Skeletal muscle tissue (tissue), 5 donors: ENCODE results near the gene SLC13A5. TPM values are rescaled to one million over a fixed set of nuclear protein-coding genes. Genes with fewer than 3 reads are reported as not detected.

ENCODE experiments used
- H3K27ac ChIP-seq: one replicate; pipeline ENCODE4 v1.7.0; 2013; ENCODE audit warnings: mild to moderate bottlenecking, low read depth, low read length, inconsistent platforms
- H3K27me3 ChIP-seq, 3 donors: one replicate each; pipeline ENCODE4 v1.7.0; 2013; ENCODE audit warnings: low read length in 3 of 3; ENCODE audit not compliant: control insufficient read depth in 3 of 3, insufficient read depth in 3 of 3
- H3K36me3 ChIP-seq, 3 donors: one replicate each; pipeline ENCODE4 v1.7.0; 2013; ENCODE audit warnings: low read length in 3 of 3; ENCODE audit not compliant: control insufficient read depth in 3 of 3, insufficient read depth in 3 of 3
- H3K4me1 ChIP-seq, 3 donors: one replicate each; pipeline ENCODE4 v1.7.0; 2013; ENCODE audit warnings: low read length in 3 of 3, mild to moderate bottlenecking in 3 of 3; ENCODE audit not compliant: control insufficient read depth in 3 of 3, insufficient read depth in 3 of 3
- H3K4me3 ChIP-seq, 3 donors: one replicate each; pipeline ENCODE4 v1.7.0; 2013; ENCODE audit warnings: low read length in 3 of 3
- H3K9ac ChIP-seq, 3 donors: one replicate each; pipeline ENCODE4 v1.7.0; 2013; ENCODE audit warnings: low read length in 3 of 3, mild to moderate bottlenecking in 3 of 3, moderate library complexity in 2 of 3, low read depth in 1 of 3
- H3K9me3 ChIP-seq, 3 donors: one replicate each; pipeline ENCODE4 v1.7.0; 2013; ENCODE audit warnings: low read length in 3 of 3; ENCODE audit not compliant: control insufficient read depth in 3 of 3
- small RNA-seq: library from RNA; depleted of rRNA; stranded (forward); fragments of <200 nt; gene quantifications from one replicate; pipeline ENCODE3, GENCODE V24; 2014
- total RNA-seq: library from RNA; depleted of rRNA; stranded (reverse); fragments of >200 nt; gene quantifications from one replicate; pipeline ENCODE4 v1.2.3, GENCODE V29; 2014
- donor health status: Osteomylitis.

SLC13A5 gene
- total RNA-seq, 1 donor from 2014 or later: not detected

- no peak overlapping the region for H3K9ac ChIP-seq
- no peaks in the 10 kb centered on the region for H3K9me3 ChIP-seq
- H3K27me3 ChIP-seq: no peaks in the 10 kb centered on the region
- H3K4me1 ChIP-seq: peaks cover 12 to 23% (median 13%) of the 10 kb centered on the region in 3 donors
- H3K4me3 ChIP-seq: no peak overlapping the region
- H3K36me3 ChIP-seq: peaks cover 3 to 19% (median 14%) of the 10 kb centered on the region in 3 donors
- no peak overlapping the region for H3K27ac ChIP-seq
Measured at GRCh38 chr17:6636105-6636504, 77.1 kb downstream of the SLC13A5 start.

Small RNAs within 50 kb of the gene (small RNA-seq; reads per million reads assigned to genes)
- gene AC004706.2 (not detected), gene MIR4520-1 (not detected)

Other genes starting within 250 kb of the SLC13A5 start
- 1.0 TPM for gene PITPNM3, start 156.8 kb downstream of the SLC13A5 start, total RNA-seq
- gene KIAA0753, start 72.7 kb downstream of the SLC13A5 start, total RNA-seq: 11.5 TPM
- 8.4 TPM for gene TXNDC17, start 72.3 kb downstream of the SLC13A5 start, total RNA-seq
- gene MED31, start 61.8 kb downstream of the SLC13A5 start, total RNA-seq: 3.1 TPM
- not detected for gene C17orf100, start 61.6 kb downstream of the SLC13A5 start, total RNA-seq
- gene XAF1, start 42.7 kb upstream of the SLC13A5 start, total RNA-seq: 7.3 TPM
- gene FBXO39, start 62.8 kb upstream of the SLC13A5 start, total RNA-seq: under 0.01 TPM
- not detected for gene TEKT1, start 118.4 kb upstream of the SLC13A5 start, total RNA-seq